ENCODE results near the gene OSBPL1A. TPM values are rescaled to one million over a fixed set of nuclear protein-coding genes. Genes with fewer than 3 reads are reported as not detected.

Gene OSBPL1A
- total RNA-seq, 1 donor from 2014 or later: 82.8 TPM

- H3K36me3 ChIP-seq: no peaks in the 10 kb centered on the region
- H3K4me1 ChIP-seq: peaks cover 54% of the 10 kb centered on the region
- H3K9me3 ChIP-seq (replicated peaks): peaks cover 12% of the 10 kb centered on the region
- intact Hi-C loops (cut with micrococcal nuclease): no loop called here
- no peaks in the 10 kb centered on the region for H3K27me3 ChIP-seq (ENCODE audit: low read depth)
- no peak for DNase-seq
- no peak overlapping the region for H3K4me3 ChIP-seq
- H3K27ac ChIP-seq (replicated peaks): no peak overlapping the region
- no peak for TF ChIP-seq CTCF (IDR thresholded peaks at IDR 0.05; ENCODE audit: borderline replicate concordance)
Observed at GRCh38 chr18:24254071-24254470, 143.6 kb downstream of the OSBPL1A start.

DNA sequence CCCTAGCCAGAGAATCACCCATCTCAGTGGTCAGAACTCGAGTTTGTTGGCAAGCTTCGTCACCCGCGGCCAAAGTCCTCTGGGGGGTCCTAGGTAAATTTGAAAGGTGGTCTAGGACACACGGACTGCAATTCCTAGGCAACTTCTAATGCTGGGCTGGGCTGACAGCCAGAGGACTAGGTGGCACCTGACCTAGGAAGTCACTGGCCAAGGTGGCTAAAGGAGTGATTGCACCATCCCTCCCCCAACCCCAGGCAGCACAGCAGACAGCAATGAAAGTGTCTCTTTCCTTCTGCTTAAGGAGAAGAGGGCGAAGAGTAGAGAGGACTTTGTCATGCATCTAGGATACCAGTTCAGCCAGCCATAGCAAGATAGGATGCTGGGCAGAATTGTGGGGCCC, 147.9 kb downstream of the OSBPL1A start:
- Histone ChIP-seq H3K36me3 (no peaks in the 10 kb centered on the region), H3K4me3 (no peak overlapping the region), H3K27ac (replicated peaks) (no peak overlapping the region), H3K27me3 (ENCODE audit: low read depth) (no peaks in the 10 kb centered on the region), H3K9me3 (replicated peaks) (no peaks in the 10 kb centered on the region), H3K4me1 (peaks cover 78% of the 10 kb centered on the region)
- TF ChIP-seq CTCF (IDR thresholded peaks at IDR 0.05; ENCODE audit: borderline replicate concordance): no peak
- no peak for DNase-seq
- intact Hi-C loops (cut with micrococcal nuclease): no loop called here

DNA sequence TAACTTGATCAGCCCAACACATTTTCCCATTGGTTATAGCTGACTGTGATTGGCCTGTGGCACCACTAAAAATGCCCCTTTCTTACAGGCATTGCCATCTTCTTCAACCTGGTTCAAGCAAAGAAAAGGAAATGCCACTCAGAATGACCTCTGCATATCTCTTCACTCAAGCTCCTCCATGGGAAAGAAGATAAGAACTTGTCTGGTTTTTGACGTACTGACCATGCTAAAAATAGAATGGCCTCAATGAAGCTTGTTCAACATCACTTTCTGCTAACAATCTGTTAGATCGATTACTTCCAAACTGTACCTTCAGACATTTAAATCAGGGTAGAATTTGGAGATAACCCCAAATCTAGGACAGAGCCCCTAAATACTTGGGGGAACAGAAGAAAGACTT, 149.3 kb downstream of the OSBPL1A start:
- no peaks in the 10 kb centered on the region for H3K9me3 ChIP-seq (replicated peaks)
- no peaks in the 10 kb centered on the region for H3K27me3 ChIP-seq (ENCODE audit: low read depth)
- DNase-seq: no peak
- H3K27ac ChIP-seq (replicated peaks): peak overlapping the region; percentile 11
- intact Hi-C loops (cut with micrococcal nuclease): no loop called here
- peaks cover 86% of the 10 kb centered on the region for H3K4me1 ChIP-seq
- TF ChIP-seq CTCF (IDR thresholded peaks at IDR 0.05; ENCODE audit: borderline replicate concordance): no peak
- H3K36me3 ChIP-seq: no peaks in the 10 kb centered on the region
- H3K4me3 ChIP-seq: no peak overlapping the region

GRCh38 chr18:24246143-24246542, 151.5 kb downstream of the OSBPL1A start:
- no peak for TF ChIP-seq CTCF (IDR thresholded peaks at IDR 0.05; ENCODE audit: borderline replicate concordance)
- no peak overlapping the region for H3K27ac ChIP-seq (replicated peaks)
- H3K36me3 ChIP-seq: no peaks in the 10 kb centered on the region
- H3K4me1 ChIP-seq: peaks cover 75% of the 10 kb centered on the region
- DNase-seq: no peak
- no peak overlapping the region for H3K4me3 ChIP-seq
- H3K9me3 ChIP-seq (replicated peaks): no peaks in the 10 kb centered on the region
- intact Hi-C loops (cut with micrococcal nuclease): no loop called here
- H3K27me3 ChIP-seq (ENCODE audit: low read depth): no peaks in the 10 kb centered on the region

DNA sequence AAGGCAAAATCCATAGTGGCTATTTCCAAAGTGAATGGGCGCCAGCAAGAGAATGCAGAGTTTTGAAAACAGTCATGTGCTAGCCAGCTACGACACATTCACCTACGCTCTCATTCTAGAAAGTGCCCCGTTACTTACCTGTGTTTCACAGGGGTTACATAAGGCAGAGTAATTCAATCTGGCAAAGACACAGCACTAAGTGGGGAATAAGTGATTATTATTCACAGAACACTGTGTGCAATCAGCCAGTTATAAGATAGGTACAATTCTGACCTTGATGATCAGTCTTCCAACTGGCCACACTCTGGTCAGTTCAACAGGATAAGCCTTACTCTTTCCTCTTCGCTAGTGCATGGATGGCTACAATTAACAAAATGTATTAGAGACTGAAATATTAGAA, 152.9 kb downstream of the OSBPL1A start:
- intact Hi-C loops (cut with micrococcal nuclease): no loop called here
- Histone ChIP-seq H3K4me1 (peaks cover 64% of the 10 kb centered on the region), H3K27me3 (ENCODE audit: low read depth) (no peaks in the 10 kb centered on the region), H3K36me3 (no peaks in the 10 kb centered on the region), H3K27ac (replicated peaks) (no peak overlapping the region), H3K4me3 (no peak overlapping the region), H3K9me3 (replicated peaks) (no peaks in the 10 kb centered on the region)
- no peak for DNase-seq
- TF ChIP-seq CTCF (IDR thresholded peaks at IDR 0.05; ENCODE audit: borderline replicate concordance): no peak

- no peak overlapping the region for H3K4me3 ChIP-seq
- TF ChIP-seq CTCF (IDR thresholded peaks at IDR 0.05; ENCODE audit: borderline replicate concordance): no peak
- no peaks in the 10 kb centered on the region for H3K9me3 ChIP-seq (replicated peaks)
- DNase-seq: no peak
- H3K27me3 ChIP-seq (ENCODE audit: low read depth): no peaks in the 10 kb centered on the region
- H3K4me1 ChIP-seq: peaks cover 64% of the 10 kb centered on the region
- no peak overlapping the region for H3K27ac ChIP-seq (replicated peaks)
- H3K36me3 ChIP-seq: peaks cover 4% of the 10 kb centered on the region
- intact Hi-C loops (cut with micrococcal nuclease): no loop called here
Observed at GRCh38 chr18:24243677-24244076, 153.9 kb downstream of the OSBPL1A start.
